SK-N-SH treated with all-trans-retinoic acid at 6 μM for 48 hours (cell line): ENCODE results near the gene MRPL36.

Experiments used
- ARNTL ChIP-seq: fragments of 450-650 bp; formaldehyde crosslinking; IDR thresholded peaks from 2 replicates; pipeline ENCODE4 v1.5.0; 2020; ENCODE audit warnings: low read depth, mild to moderate bottlenecking, moderate library complexity, borderline replicate concordance
- BACH2 ChIP-seq: fragments of 250-450 bp; sonication (Bioruptor Pico); IDR thresholded peaks from 2 replicates; pipeline ENCODE4 v1.9.0; 2021; ENCODE audit warnings: mild to moderate bottlenecking, borderline replicate concordance
- CREB5 ChIP-seq: fragments of 250-450 bp; sonication (Bioruptor Pico); IDR thresholded peaks from 2 replicates; pipeline ENCODE4 v1.5.1; 2020; ENCODE audit warnings: low read depth, mild to moderate bottlenecking, moderate library complexity
- CSDC2 ChIP-seq: fragments of 250-450 bp; sonication (Bioruptor Pico); IDR thresholded peaks from 2 replicates; pipeline ENCODE4 v1.5.0; 2020; ENCODE audit warnings: mild to moderate bottlenecking, moderate library complexity
- CSRNP3 ChIP-seq: fragments of 250-450 bp; sonication (Bioruptor Pico); IDR thresholded peaks from 2 replicates; pipeline ENCODE4 v1.5.1; 2021; ENCODE audit warnings: mild to moderate bottlenecking, moderate library complexity
- ESRRG ChIP-seq: fragments of 250-450 bp; sonication (Bioruptor Pico); IDR thresholded peaks from 2 replicates; pipeline ENCODE4 v1.6.1; 2021; ENCODE audit warnings: mild to moderate bottlenecking
- GLIS3 ChIP-seq: fragments of 250-450 bp; sonication (Bioruptor Pico); IDR thresholded peaks from 2 replicates; pipeline ENCODE4 v1.5.0; 2020; ENCODE audit warnings: mild to moderate bottlenecking, moderate library complexity
- PATZ1 ChIP-seq: fragments of 250-450 bp; sonication (Bioruptor Pico); IDR thresholded peaks from 2 replicates; pipeline ENCODE4 v1.8.0; 2020; ENCODE audit warnings: mild to moderate bottlenecking, moderate library complexity, borderline replicate concordance
- POU6F1 ChIP-seq: fragments of 250-450 bp; sonication (Bioruptor Pico); IDR thresholded peaks from 2 replicates; pipeline ENCODE4 v1.8.0; 2021; ENCODE audit warnings: low read depth, mild to moderate bottlenecking, moderate library complexity, borderline replicate concordance
- TSHZ2 ChIP-seq: fragments of 250-450 bp; sonication (Bioruptor Pico); IDR thresholded peaks from 2 replicates; pipeline ENCODE4 v1.5.0; 2020; ENCODE audit warnings: mild to moderate bottlenecking, moderate library complexity
- ZFP3 ChIP-seq: fragments of 250-450 bp; sonication (Bioruptor Pico); IDR thresholded peaks from 2 replicates; pipeline ENCODE4 v1.5.0; 2020; ENCODE audit warnings: mild to moderate bottlenecking, moderate library complexity
- ZNF70 ChIP-seq: fragments of 450-650 bp; formaldehyde crosslinking; IDR thresholded peaks from 2 replicates; pipeline ENCODE4 v1.5.0; 2020; ENCODE audit warnings: mild to moderate bottlenecking, moderate library complexity

- TF ChIP-seq GLIS3 (no peak), POU6F1 (CRISPR knock-in tag) (no peak), ZNF70 (no peak), ZFP3 (CRISPR knock-in tag) (no peak), ARNTL (CRISPR knock-in tag) (no peak), CREB5 (CRISPR knock-in tag) (no peak), PATZ1 (no peak), BACH2 (CRISPR knock-in tag) (no peak), ESRRG (CRISPR knock-in tag) (no peak), CSRNP3 (CRISPR knock-in tag) (no peak), CSDC2 (CRISPR knock-in tag) (no peak), TSHZ2 (CRISPR knock-in tag) (no peak)
These were observed 1.8 kb downstream of the MRPL36 start for GRCh38 chr5:1797855-1798254.
